PC-9 (cell line): ENCODE data around the gene MERTK. TPM values are rescaled to one million over a fixed set of nuclear protein-coding genes. Genes with fewer than 3 reads are reported as not detected.

Experiments used
- BruUV-seq: library from RNA; stranded (reverse); fragments of 400-500 nt; replicated peaks from 2 replicates; lab custom pipeline; 2021; lab: Mats Ljungman, UMichigan
- CTCF ChIA-PET: fragments of 300-600 bp; sonication (Branson Sonifier 250); formaldehyde crosslinking; loops from one replicate; lab custom pipeline; 2022; ENCODE audit warnings: antibody characterized with exemption; lab: Charles Lee
- POLR2A ChIA-PET: fragments of 300-600 bp; sonication (Branson Sonifier 250); formaldehyde crosslinking; loops from one replicate; lab custom pipeline; 2022; ENCODE audit warnings: antibody characterized with exemption; ENCODE audit not compliant: unreplicated experiment; lab: Charles Lee
- DNase-seq, 2 experiments: peaks; one replicate each; pipeline versions ENCODE4 v3.0.0 to v3.0.0-alpha.2; 2015 to 2022; ENCODE audit warnings: mixed read lengths in 1 of 2
- H2AFZ ChIP-seq: fragments of 200-600 bp; sonication (generic); 2 replicates; pipeline ENCODE4 v1.8.1; 2017; ENCODE audit warnings: antibody characterized with exemption
- H3F3A ChIP-seq: fragments of 200-600 bp; sonication (generic); 2 replicates; pipeline ENCODE4 v1.8.1; 2017; ENCODE audit warnings: antibody characterized with exemption, mild to moderate bottlenecking, low read depth; ENCODE audit not compliant: insufficient read depth
- H3K27ac ChIP-seq: fragments of 200-600 bp; sonication (generic); 2 replicates; pipeline ENCODE4 v1.6.1; 2016; ENCODE audit warnings: mixed run types
- H3K27me3 ChIP-seq: fragments of 200-600 bp; sonication (generic); 2 replicates; pipeline ENCODE4 v1.6.1; 2016; ENCODE audit warnings: low read depth, mixed run types; ENCODE audit not compliant: insufficient read depth
- H3K36me3 ChIP-seq: fragments of 200-600 bp; sonication (generic); 2 replicates; pipeline ENCODE4 v1.6.1; 2016; ENCODE audit warnings: low read depth, mixed run types
- H3K4me1 ChIP-seq: fragments of 200-600 bp; sonication (generic); replicated peaks from 2 replicates; pipeline ENCODE4 v1.6.1; 2016; ENCODE audit warnings: mixed run types; ENCODE audit not compliant: insufficient read depth
- H3K4me2 ChIP-seq: fragments of 200-600 bp; sonication (generic); 2 replicates; pipeline ENCODE4 v1.6.1; 2017; ENCODE audit warnings: mixed run types
- H3K4me3 ChIP-seq: fragments of 200-600 bp; sonication (generic); 2 replicates; pipeline ENCODE4 v1.6.1; 2016; ENCODE audit warnings: mixed run types
- H3K79me2 ChIP-seq: fragments of 200-600 bp; sonication (generic); 2 replicates; pipeline ENCODE4 v1.6.1; 2017; ENCODE audit warnings: low read depth, mixed run types
- H3K9me2 ChIP-seq: fragments of 200-600 bp; sonication (generic); 2 replicates; pipeline ENCODE4 v1.8.1; 2017; ENCODE audit warnings: mild to moderate bottlenecking; ENCODE audit not compliant: insufficient read depth
- H3K9me3 ChIP-seq: fragments of 200-600 bp; sonication (generic); 2 replicates; pipeline ENCODE4 v1.8.1; 2016; ENCODE audit warnings: low read depth; ENCODE audit not compliant: insufficient read depth
- H4K20me1 ChIP-seq: fragments of 200-600 bp; sonication (generic); 2 replicates; pipeline ENCODE4 v1.8.1; 2017; ENCODE audit not compliant: insufficient read depth
- EZH2 ChIP-seq: fragments of 200-600 bp; sonication (generic); IDR thresholded peaks from 2 replicates; pipeline ENCODE4 v1.8.0; 2017; ENCODE audit warnings: antibody characterized with exemption, low read depth
- intact Hi-C: fragments of 100-400 bp; cut with micrococcal nuclease; formaldehyde crosslinking; loops from one replicate; pipeline ENCODE4 v1.10.0; 2022; ENCODE audit not compliant: unreplicated experiment
- total RNA-seq: library from RNA; stranded (reverse); gene quantifications from 2 replicates; pipeline ENCODE4 v1.2.3, GENCODE V29; 2021
- TF ChIP-seq, protein P1 (sequence below): fragments of 200-600 bp; sonication (generic); conservative IDR thresholded peaks from 2 replicates; pipeline ENCODE4 v1.6.1; 2017; ENCODE audit warnings: mixed run types, antibody characterized with exemption, mild to moderate bottlenecking, moderate library complexity

The MERTK gene
- total RNA-seq, 1 experiment from 2014 or later, result 1.6 TPM

DNA sequence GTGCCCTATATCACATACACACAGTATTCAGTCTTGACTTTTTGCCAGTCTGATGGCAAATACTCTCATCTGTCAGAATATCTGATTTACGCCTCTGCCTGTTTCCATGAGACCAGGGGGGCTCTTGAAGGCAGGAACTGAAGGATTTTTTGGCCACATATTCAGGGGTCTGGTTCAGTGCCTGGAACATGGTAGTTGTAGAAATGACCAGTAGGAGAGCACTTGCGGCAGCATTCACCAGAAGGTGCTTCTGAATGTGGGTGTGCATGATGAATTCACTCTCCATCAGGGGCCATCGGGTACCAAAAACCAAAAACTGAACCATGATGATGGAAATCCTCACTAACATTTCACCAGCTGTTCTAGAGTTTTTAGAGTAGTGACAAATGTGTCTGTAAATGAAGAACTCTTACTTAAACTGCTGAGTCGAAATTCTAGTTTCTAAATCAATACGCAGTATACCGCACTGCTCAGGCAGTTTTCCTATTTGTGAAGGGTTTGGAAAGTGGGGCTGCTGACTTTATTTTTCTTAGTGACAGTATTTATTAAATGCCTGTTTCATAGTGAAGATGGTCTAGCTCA is 54.6 kb downstream of the MERTK start:
- Histone ChIP-seq H3K4me2 (no peak overlapping the region), H2AFZ (no peak overlapping the region), H4K20me1 (no peaks in the 10 kb centered on the region), H3K4me1 (no peaks in the 10 kb centered on the region), H3K27ac (no peak overlapping the region), H3K9me2 (no peaks in the 10 kb centered on the region), H3K36me3 (no peaks in the 10 kb centered on the region), H3K79me2 (no peaks in the 10 kb centered on the region), H3K4me3 (no peak overlapping the region), H3K27me3 (no peaks in the 10 kb centered on the region), H3F3A (no peaks in the 10 kb centered on the region), H3K9me3 (no peaks in the 10 kb centered on the region)
- no peak for DNase-seq
- TF ChIP-seq EZH2, result no peak
- TF ChIP-seq, protein P1, sequence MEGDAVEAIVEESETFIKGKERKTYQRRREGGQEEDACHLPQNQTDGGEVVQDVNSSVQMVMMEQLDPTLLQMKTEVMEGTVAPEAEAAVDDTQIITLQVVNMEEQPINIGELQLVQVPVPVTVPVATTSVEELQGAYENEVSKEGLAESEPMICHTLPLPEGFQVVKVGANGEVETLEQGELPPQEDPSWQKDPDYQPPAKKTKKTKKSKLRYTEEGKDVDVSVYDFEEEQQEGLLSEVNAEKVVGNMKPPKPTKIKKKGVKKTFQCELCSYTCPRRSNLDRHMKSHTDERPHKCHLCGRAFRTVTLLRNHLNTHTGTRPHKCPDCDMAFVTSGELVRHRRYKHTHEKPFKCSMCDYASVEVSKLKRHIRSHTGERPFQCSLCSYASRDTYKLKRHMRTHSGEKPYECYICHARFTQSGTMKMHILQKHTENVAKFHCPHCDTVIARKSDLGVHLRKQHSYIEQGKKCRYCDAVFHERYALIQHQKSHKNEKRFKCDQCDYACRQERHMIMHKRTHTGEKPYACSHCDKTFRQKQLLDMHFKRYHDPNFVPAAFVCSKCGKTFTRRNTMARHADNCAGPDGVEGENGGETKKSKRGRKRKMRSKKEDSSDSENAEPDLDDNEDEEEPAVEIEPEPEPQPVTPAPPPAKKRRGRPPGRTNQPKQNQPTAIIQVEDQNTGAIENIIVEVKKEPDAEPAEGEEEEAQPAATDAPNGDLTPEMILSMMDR, result no peak
- intact Hi-C loops, result no loop called here
- ChIA-PET CTCF (no interaction called here), POLR2A (no interaction called here)
- BruUV-seq, result no TSS peak

DNA sequence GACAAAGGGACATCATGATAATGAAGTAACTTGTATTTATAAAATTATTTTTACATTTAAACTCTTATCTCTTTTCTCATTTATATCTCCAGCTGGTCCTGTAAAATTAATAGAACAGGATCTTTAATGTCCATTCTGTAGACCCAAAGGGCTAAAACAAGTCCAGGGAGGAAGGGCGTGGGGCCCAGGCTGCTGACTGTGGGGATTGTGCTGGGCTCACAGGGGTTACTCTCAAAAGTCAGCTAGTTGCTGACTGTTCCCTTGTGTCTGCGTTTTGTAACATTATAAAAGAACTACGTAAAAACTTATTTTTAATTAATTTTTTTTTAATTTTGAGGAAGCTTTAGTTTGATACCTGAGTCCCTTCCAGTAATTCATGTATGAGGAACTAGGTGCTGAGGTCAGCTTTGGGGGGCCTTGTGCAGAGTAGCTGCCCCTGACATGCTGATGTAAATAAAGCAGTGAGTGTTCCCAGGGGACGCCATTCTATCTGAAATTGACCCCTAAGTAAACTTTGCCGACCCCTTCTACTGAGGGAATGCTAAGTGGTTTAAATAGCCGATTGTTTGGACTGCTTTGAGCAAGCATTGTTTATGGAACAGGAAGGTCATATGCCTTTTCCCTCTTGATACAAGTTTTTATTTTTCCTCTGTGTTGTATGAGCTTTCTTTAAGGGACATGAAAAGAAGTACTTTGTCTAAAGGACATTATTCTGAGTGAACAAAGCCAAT is 56.4 kb downstream of the MERTK start:
- Histone ChIP-seq H3K4me2 (no peak overlapping the region), H3K9me2 (no peaks in the 10 kb centered on the region), H3K4me3 (no peak overlapping the region), H3K36me3 (no peaks in the 10 kb centered on the region), H3K4me1 (no peaks in the 10 kb centered on the region), H3K27ac (no peak overlapping the region), H2AFZ (no peak overlapping the region), H3K27me3 (no peaks in the 10 kb centered on the region), H3K9me3 (no peaks in the 10 kb centered on the region), H4K20me1 (no peaks in the 10 kb centered on the region), H3F3A (no peaks in the 10 kb centered on the region), H3K79me2 (no peaks in the 10 kb centered on the region)
- TF ChIP-seq, protein P1, result no peak
- no peak for TF ChIP-seq EZH2
- CTCF ChIA-PET, result interaction anchor here (0.6 kb wide), 1 partner anchor 55 kb away, joined by 3 read pairs; no protein-coding TSS in a partner anchor
- intact Hi-C loops, result no loop called here
- POLR2A ChIA-PET, result interaction anchor here (0.7 kb wide), 1 partner anchor 730 kb away, joined by 4 read pairs; no protein-coding TSS in a partner anchor
- DNase-seq, result no peak
- BruUV-seq, result no TSS peak

DNA sequence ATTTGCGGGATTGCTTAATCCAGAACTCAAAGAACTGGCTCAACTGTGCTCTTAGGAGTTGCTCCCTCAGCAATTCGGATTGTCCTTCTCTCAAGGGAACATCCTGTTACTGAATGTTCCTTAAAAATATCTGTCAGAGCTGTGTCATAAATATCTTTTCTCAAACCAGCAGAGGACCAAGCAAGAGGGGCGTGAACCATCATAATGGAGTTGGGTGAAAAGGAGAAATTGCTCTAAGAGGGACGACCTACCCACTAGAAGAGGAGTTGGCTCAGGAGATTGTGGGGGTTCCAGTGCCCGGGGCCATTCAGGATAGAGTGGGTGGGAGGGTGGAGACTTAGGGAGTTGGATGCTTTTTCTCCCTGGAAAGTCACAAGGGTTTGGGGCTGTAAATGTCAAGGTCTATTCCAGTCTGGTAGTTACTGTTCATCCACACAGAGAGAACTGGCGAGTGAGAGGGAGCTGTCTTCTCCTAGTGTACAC is 59.5 kb downstream of the MERTK start:
- no peak for DNase-seq
- Histone ChIP-seq H3K9me2 (no peaks in the 10 kb centered on the region), H3K4me1 (no peaks in the 10 kb centered on the region), H3K27me3 (no peaks in the 10 kb centered on the region), H3K79me2 (no peaks in the 10 kb centered on the region), H3K9me3 (no peaks in the 10 kb centered on the region), H2AFZ (no peak overlapping the region), H3K36me3 (no peaks in the 10 kb centered on the region), H3F3A (no peaks in the 10 kb centered on the region), H3K4me2 (no peak overlapping the region), H3K4me3 (no peak overlapping the region), H4K20me1 (no peaks in the 10 kb centered on the region), H3K27ac (no peak overlapping the region)
- intact Hi-C loops, result no loop called here
- POLR2A ChIA-PET, result no interaction called here
- TF ChIP-seq, protein P1, result no peak
- TF ChIP-seq EZH2, result no peak
- CTCF ChIA-PET, result interaction anchor here (0.7 kb wide), 1 partner anchor 11 kb away, joined by 7 read pairs; no protein-coding TSS in a partner anchor
- BruUV-seq, result no TSS peak
